Sigmoid colon (tissue), 4 donors: Measurements from ENCODE around the gene CDKN2D.

Experiments
- CTCF ChIP-seq, 4 experiments: fragments of 450-650 bp in 3 of 4; fragments of 200-600 bp in 1 of 4; IDR thresholded peaks; one replicate each; pipeline ENCODE4 v1.5.1; 2016 to 2019; ENCODE audit warnings: antibody characterized with exemption in 4 of 4, mild to moderate bottlenecking in 3 of 4, moderate library complexity in 2 of 4
- POLR2AphosphoS5 ChIP-seq, 4 donors: sonication (generic); formaldehyde crosslinking; IDR thresholded peaks; one replicate each; pipeline ENCODE4 v1.6.1; 2017; ENCODE audit warnings: antibody characterized with exemption in 4 of 4

GRCh38 chr19:10566408-10566657 is 2.4 kb downstream of the CDKN2D start:
- TF ChIP-seq CTCF (IDR thresholded peaks at IDR 0.05) (no peak), POLR2AphosphoS5 (IDR thresholded peaks at IDR 0.05) (no peak)
